ENCODE measurements around the gene BDH1. TPM values are rescaled to one million over a fixed set of nuclear protein-coding genes. Genes with fewer than 3 reads are reported as not detected.
A peak's percentile ranks its signal among the peaks of the same experiment; 100 is the strongest.

BDH1 gene
- total and polyA plus RNA-seq, 8 donors: 15.5 to 22.0 (median 19.3) TPM

DNA sequence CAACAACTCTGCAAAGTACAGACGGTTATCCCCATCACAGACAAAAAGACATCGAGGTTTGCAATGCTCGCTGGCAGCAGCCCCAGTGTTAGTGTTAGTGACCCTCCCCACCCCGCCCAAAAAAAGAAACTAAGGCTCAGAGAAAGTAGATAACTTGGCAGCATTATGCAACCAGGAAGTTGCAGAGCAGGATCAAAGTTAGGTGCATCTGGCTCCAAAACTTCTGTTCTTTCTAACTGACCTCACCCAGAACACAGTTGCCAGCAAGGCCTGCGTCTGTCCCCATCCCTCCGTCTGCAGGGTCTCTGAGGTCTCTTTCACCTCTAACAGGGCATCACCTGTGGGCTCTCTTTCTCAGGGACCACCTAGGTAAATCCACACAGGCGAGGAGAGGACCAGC is 51.5 kb downstream of the BDH1 start:
- intact Hi-C loops (cut with DNase I): no loop called here
- H3K27me3 ChIP-seq: no peaks in the 10 kb centered on the region
- peaks cover 0 to 5% of the 10 kb centered on the region in 2 donors for H3K4me1 ChIP-seq
- no peaks in the 10 kb centered on the region for H3K9me3 ChIP-seq
- H3K36me3 ChIP-seq: no peaks in the 10 kb centered on the region
- no peak overlapping the region for H3K27ac ChIP-seq
- DNase-seq (no peak), ATAC-seq (no peak)
- TF ChIP-seq, protein P1, sequence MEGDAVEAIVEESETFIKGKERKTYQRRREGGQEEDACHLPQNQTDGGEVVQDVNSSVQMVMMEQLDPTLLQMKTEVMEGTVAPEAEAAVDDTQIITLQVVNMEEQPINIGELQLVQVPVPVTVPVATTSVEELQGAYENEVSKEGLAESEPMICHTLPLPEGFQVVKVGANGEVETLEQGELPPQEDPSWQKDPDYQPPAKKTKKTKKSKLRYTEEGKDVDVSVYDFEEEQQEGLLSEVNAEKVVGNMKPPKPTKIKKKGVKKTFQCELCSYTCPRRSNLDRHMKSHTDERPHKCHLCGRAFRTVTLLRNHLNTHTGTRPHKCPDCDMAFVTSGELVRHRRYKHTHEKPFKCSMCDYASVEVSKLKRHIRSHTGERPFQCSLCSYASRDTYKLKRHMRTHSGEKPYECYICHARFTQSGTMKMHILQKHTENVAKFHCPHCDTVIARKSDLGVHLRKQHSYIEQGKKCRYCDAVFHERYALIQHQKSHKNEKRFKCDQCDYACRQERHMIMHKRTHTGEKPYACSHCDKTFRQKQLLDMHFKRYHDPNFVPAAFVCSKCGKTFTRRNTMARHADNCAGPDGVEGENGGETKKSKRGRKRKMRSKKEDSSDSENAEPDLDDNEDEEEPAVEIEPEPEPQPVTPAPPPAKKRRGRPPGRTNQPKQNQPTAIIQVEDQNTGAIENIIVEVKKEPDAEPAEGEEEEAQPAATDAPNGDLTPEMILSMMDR (IDR thresholded peaks at IDR 0.05): no peak
- H3K4me3 ChIP-seq: no peak overlapping the region

DNA sequence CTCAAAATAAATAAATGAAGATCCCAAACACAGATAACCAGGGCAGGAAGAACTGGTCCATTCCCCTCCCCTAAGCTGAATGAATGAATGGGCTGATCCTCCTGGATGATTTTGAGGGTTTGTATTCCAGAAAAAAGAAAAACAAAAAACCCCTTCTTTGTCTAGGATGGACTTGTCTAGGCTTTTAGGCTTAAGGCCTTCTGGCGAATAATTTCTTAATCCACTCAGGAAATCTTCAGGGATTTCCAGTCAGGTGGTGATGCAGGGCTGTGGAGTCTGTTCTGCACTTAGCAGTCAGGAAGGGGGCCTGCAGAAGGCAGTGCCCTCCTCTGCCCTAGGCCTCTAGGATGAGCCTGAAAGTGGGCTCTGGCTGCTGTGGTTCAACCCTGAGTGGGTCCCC is 52.1 kb downstream of the BDH1 start:
- no peak overlapping the region for H3K27ac ChIP-seq
- peaks cover 0 to 4% of the 10 kb centered on the region in 2 donors for H3K4me1 ChIP-seq
- H3K4me3 ChIP-seq: no peak overlapping the region
- intact Hi-C loops (cut with DNase I): no loop called here
- no peaks in the 10 kb centered on the region for H3K27me3 ChIP-seq
- no peaks in the 10 kb centered on the region for H3K36me3 ChIP-seq
- H3K9me3 ChIP-seq: no peaks in the 10 kb centered on the region
- ATAC-seq (no peak), DNase-seq (no peak)
- TF ChIP-seq, protein P1 (IDR thresholded peaks at IDR 0.05): no peak

DNA sequence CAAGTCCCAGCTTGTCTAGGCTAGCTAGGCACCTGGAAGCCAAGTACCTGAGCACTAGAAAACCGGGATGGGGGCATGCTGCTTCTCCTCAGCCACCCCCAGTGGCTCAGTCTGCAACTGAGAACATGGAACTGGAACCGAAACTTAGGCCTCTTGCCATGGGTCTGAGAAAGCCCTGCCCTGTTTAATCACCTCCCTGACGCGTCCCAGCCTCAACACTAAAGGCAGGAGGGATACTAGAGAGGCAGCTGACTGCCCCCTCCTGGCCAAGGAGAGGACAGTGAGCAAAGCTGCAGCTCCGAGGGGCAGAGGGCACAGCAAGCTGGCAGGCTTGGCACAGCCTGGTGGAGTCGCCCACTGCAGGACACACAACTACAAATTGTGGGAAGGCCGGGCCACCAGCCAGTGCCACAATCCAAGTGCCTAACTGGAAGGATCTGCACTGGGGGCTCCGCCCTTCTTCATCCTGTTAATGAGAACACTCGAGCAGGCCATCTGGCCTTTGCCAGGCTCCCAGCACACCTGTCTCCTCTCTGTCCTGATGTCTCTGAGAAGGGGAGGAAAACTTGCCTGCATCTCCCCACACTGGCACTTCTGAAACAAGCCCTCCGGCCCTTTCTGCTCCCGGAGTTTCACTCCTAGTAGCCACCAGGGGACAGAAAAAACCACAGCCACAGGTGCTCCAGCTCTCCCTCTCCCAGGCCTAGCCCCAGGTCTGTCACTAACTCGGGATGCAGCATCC is 53.7 kb downstream of the BDH1 start:
- intact Hi-C loops (cut with DNase I): no loop called here
- no peak overlapping the region for H3K27ac ChIP-seq
- H3K36me3 ChIP-seq: no peaks in the 10 kb centered on the region
- no peaks in the 10 kb centered on the region for H3K27me3 ChIP-seq
- H3K4me3 ChIP-seq: no peak overlapping the region
- TF ChIP-seq, protein P1 (IDR thresholded peaks at IDR 0.05): peak; percentile 42 to 55
- no peaks in the 10 kb centered on the region for H3K9me3 ChIP-seq
- H3K4me1 ChIP-seq: peaks cover 0 to 4% of the 10 kb centered on the region in 2 donors
- DNase-seq: peak in 2 of 4 donors; percentile 70 to 80
- peak; percentile 93 for ATAC-seq

DNA sequence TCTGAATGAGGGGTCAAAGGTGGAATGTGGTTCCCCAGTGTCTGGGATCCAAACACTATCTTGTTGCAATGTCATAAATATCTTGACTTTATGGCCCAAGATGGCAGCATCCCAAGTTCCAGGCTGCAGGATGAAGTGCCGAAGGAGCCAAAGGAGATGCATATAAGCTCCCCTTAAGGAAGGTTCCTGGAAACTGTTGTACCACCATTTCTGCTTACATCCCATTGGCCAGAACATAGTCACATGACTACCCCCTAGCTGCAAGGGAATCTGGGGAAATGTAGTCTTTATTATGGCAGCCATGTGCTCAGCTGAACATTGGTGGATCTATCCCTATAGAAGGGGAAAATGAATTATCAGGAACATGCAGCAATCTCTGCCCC is 54.3 kb downstream of the BDH1 start:
- peaks cover 0 to 4% of the 10 kb centered on the region in 2 donors for H3K4me1 ChIP-seq

DNA sequence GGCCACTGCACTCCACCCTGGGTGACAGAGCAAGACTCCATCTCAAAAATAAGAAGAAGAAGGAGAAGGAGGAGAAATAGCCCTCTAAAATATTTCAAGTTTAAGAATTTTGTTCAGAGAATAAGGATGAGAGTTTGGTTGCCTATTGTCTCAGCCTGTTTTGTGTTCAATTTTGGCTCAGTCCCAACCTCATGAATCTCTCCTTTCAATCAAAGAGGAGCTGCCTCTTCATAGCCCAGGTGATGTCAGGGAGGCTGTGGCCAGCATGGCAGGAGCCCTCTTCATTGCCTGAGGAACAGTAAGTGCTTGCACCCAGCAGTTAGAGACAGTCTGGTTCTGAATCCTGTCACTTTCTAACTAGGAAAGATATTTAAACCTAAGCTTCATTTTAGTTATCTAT is 55.0 kb downstream of the BDH1 start:
- ATAC-seq: no peak

More for the DNA sequence above, 54.3 kb downstream of the BDH1 start:
- no peak for DNase-seq
- TF ChIP-seq, protein P1 (IDR thresholded peaks at IDR 0.05): no peak
- no peaks in the 10 kb centered on the region for H3K27me3 ChIP-seq
- H3K4me3 ChIP-seq: no peak overlapping the region
- ATAC-seq: peak; percentile 20
- intact Hi-C loops (cut with DNase I): no loop called here
- no peak overlapping the region for H3K27ac ChIP-seq
- H3K36me3 ChIP-seq: no peaks in the 10 kb centered on the region
- no peaks in the 10 kb centered on the region for H3K9me3 ChIP-seq

More for the DNA sequence above, 55.0 kb downstream of the BDH1 start:
- no peak overlapping the region for H3K27ac ChIP-seq
- H3K4me1 ChIP-seq: peaks cover 0 to under 1% of the 10 kb centered on the region in 2 donors
- H3K9me3 ChIP-seq: no peaks in the 10 kb centered on the region
- intact Hi-C loops (cut with DNase I): no loop called here
- DNase-seq: no peak
- H3K36me3 ChIP-seq: no peaks in the 10 kb centered on the region
- H3K27me3 ChIP-seq: no peaks in the 10 kb centered on the region
- TF ChIP-seq, protein P1 (IDR thresholded peaks at IDR 0.05): no peak
- no peak overlapping the region for H3K4me3 ChIP-seq
